ENCODE results near the gene GMPR2. TPM values are rescaled to one million over a fixed set of nuclear protein-coding genes. Genes with fewer than 3 reads are reported as not detected.

GMPR2 gene
- 72.9 and 86.9 TPM in 2 replicates for total RNA-seq

DNA sequence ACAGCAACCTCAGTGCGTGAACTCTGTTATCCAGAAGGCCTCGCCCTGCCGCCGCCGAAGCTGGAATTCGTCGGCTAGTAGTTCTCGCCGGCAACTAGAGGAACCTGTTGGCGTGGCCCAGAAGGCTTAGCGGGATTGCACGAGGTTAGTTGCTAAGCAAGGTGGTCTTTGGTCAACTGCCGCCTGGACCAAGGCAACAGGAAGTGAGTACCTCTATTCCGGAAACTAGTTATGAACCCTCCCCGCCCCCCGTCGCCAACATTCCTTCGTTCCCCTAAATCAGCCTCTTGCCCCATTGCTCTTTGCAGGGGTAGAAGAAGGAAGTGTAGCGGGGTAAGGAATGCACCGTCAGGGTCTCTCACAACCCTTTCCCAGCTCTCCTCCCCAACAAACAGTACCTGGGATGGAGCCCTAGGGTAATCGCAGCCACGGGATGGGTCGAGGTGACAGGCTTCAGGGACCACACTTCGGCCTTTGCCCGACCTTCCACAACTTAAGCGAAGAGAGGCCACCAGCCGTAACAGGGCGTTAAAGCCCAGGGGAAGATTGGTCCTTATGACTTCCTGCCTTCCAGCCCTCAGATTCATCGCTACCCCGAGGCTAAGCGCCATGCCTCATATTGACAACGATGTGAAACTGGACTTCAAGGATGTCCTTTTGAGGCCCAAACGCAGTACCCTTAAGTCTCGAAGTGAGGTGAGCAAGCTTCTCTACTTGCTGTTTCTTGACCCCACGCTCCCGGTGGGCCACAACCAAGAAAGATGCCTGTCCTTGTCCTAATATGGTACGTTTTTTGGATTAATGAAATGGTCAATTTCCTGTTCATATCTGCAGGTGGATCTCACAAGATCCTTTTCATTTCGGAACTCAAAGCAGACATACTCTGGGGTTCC lies at the start of gene GMPR2:
TSS of gene GMPR2 (plus strand) at position 285 of the 893 bp plus-strand sequence. CDS start at position 610, 325 bp downstream.

DNA sequence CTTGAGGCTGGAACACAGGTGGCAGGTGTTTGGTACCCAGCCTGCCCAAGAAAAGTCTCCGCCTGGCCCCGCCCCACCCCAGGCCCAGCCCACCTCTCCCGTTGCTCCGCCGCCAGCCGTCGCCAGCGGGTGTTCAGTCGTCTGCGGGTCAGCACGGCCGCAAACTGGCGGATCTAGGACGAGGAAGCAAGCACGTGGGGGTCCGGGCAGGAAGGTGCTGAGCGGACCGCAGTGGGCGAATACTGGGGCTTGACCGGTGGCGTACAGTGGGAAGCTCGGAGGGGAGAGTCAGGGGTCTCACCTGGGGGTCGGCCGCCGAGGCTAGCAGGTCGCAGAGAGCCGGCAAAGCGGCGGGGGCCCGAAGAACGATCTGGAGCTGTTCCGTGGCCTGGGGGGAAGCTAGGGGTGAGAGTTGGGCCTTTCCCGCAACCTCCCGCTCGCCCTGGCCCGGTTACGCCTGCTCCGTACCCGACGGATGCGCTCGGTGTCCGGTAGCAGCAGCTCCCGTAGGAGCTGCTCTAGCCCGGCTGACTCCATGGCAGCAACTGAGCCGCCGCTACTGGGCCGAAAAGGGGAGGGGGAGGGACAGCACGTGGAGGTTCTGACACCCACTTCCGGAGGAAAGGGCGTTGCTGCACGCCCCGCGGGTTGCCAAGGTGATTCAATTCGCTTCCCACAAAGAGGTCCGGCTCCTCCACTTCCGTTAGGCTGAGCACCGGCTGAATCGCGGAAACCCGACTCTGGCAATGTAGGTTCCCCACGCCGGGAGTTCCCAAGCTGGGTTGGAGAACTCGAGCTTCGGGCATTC lies 44.3 kb upstream of the GMPR2 start, which contains the start of gene IPO4:
TSS of gene IPO4 (minus strand) at position 566 of the 808 bp plus-strand sequence. CDS start at position 537, 29 bp downstream.

DNA sequence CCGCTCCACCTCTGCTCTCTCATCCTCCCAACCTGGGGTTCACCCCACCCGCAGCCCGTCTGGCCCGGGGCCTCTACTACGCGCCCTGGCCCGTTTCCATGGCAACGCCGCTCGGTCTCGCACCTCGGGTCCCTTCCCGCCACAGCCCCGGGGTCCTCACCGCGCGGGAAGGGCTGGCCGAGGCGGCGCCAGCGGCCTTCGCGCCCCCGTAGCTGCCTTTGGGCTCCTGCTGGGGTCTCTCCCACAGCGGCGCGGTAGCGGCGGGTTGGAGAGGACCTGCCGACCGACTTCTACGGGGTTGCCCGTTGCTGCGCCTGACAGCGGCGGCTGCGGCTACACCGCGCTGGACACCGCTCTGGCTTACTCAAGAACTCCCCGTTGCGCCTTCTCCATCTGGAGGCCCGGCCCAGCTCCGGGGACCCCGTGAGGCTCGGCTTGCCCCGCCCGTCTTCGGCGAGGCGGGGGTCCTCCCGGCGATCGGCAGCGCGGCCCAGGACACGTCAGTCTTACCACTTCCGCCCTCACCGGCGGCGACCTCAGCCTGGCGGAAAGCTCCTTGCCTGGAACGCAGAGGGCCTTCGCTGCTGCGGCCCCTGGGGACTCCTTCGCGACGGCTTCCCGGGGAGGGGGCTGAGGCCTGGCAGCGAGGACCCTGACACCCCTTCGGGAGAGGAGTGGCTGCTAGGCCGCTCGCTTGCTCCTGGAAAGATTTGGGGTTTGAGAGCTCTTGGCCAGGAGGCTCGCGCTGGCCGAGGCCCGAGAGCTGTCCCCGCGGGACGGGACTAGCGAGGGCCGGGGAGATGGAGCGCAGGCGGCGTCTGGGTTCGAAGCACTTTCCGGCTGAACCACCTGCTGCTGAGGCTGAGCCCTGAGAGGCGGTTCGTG lies 37.3 kb upstream of the GMPR2 start, which contains the start of gene TM9SF1:
TSS of gene TM9SF1 (minus strand) at position 256 of the 885 bp plus-strand sequence. CDS start 422 bp downstream, outside the sequence.

DNA sequence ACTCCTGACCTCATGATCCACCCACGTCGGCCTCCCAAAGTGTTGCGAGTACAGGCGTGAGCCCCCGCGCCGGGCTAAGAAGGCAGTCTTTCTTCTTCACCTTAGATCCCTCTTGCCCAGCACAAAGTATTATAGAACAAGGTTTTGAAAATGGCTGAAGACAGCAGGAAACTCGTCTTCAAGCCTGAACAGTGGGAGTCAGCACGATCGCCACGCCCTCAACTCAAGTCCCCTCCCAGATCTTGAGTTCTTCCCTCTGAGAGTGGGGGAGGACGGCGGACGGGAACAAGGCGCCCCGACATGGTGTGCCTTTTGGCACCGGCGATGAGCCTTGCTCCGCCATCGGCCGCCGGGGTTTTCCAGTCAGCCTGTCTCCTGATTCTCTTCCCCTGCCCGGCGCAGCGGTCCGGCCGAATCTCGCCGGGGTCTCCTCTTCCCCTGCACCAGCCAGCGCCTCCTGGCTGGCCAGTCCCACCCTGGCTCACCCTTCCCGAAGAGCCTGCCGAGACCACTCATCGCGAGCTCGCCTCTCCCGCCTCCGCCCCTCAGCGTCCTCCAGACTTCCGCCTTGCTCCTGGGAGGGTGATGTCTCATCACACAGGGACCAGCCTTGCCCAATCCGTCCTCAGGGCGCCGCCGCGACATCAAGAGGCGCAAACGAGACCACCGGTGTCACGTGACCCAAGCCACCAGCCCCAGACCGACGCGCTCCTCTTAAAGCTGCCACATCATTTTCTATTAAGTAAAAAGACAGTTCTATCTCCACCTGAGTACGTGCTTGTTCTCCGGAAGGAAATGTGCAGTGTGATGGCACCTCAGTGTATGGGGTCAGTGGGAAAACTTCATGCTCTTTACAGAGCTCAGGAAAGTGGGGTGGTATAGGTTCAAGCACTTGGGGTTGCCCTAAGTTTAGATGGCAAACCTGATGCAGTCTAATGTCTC lies 19.5 kb upstream of the GMPR2 start, which contains the start of gene CHMP4A:
TSS of gene CHMP4A (minus strand) at position 565 of the 942 bp plus-strand sequence. CDS start at position 516, 49 bp downstream.

DNA sequence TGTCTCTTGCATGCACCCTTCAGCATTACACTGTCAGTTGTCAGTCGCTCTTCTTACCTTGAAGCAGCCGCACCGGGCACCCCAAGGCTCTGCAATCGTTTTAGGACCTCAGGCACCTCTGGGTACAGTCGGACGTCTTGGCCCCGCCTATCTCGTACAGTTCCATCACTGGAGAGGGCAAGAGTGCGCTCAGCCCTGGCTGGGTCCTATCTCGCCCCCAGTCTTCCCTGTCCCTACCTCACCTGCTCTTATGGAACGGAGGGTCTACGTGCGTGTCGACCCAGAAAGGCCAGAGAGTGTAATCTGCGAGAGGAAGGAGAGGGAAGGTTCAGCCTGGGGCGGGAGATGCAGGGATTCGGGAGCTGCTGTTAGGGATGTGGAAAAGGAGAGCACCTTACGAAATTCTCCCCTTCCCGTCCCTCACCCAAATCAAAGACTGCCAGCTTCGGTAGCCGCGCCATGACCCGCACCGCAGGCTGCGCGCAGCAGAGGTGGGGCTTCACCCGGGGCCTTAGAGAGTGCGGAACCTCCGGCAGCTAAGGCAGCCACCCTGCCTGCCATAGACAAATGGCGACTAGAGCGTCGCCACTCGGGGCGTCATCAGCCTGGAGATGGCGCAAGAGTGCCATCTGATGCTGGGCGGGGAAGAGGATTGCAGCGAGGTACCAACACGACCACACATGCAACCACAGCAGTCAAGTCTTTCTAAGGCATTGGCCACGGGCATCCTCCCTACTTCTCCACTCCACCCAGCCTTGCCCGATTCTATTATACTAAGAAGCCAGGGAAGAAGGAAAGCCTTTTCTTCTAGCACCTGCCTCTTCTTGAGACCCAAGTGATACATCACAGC lies 17.0 kb upstream of the GMPR2 start, which contains the start of gene MDP1:
TSS of gene MDP1 (minus strand) at position 572 of the 850 bp plus-strand sequence. CDS start at position 461, 111 bp downstream.

DNA sequence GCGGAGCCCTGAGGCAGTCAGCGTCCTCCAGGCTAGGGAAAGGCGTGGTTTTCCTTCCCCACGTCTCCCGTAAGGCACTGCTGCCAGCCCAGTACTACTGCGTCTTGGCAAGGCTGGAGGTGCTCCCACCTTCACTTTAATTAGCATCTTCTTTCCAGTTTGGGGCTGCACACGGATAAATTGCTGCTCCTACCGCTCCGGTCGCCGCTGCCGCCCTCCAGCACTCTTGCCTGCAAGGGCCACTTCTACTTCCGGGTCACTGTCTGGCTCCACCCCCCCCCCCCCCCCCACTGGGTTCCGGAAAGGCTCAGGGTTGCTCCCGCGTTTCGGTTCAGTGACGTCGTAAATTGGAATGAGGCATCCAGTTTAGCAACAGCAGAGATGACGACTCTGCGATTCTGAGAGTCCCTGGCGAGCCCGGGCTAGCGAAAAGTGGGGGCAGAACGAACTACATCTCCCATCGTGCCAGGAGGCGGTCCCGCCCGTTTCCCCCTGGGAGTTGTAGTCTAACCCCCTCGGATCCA lies 546 bp upstream of the GMPR2 start, which contains the start of gene NEDD8:
TSS of gene NEDD8 (minus strand) at position 247 of the 524 bp plus-strand sequence. CDS start at position 147, 100 bp downstream.

DNA sequence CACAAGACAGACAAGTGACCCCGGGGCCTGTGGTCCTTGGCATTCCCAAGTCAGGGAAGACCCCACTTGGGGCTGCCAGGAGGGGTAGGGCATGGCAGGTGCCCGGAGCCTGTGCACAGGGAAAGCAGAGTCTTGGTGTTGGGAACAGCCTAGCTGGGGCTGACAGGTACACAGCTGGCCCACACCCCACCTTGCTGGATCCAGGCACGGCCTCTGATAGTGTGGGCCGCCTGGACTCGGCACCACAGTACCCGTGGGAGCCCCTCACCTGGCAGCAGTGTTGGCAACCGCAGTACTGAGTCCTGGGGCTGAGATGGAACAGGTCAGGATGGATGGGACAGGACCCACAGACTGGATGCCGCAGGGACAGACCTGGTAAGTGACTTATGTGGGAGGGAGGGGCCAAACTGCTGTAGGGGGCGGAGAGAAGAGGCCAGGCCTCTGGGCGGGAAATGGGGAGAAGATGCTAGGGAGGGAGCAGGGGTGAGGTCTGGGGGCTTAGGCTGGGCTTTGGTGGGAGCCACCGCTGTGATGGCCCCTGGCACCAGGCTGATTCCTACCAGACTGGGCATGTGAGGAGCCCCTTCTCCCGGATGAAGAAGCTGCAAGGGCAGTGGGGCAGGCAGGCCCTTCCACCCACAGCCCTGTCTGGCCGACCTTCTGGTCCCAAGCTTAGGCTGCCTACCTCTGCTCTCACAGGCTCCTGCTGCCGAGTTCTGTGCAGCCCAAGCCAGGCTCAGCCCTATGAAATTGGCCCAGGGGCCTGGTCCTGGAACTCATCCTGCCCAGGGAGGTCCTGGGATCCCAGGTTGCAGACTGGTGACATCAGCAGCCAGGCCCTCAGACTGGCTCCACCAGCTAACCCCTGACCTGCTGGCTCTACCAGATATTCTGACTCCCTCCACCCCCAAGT lies 30.3 kb downstream of the GMPR2 start, which contains the start of gene TGM1:
TSS of gene TGM1 (minus strand) at position 357 of the 913 bp plus-strand sequence. CDS start 825 bp downstream, outside the sequence.

DNA sequence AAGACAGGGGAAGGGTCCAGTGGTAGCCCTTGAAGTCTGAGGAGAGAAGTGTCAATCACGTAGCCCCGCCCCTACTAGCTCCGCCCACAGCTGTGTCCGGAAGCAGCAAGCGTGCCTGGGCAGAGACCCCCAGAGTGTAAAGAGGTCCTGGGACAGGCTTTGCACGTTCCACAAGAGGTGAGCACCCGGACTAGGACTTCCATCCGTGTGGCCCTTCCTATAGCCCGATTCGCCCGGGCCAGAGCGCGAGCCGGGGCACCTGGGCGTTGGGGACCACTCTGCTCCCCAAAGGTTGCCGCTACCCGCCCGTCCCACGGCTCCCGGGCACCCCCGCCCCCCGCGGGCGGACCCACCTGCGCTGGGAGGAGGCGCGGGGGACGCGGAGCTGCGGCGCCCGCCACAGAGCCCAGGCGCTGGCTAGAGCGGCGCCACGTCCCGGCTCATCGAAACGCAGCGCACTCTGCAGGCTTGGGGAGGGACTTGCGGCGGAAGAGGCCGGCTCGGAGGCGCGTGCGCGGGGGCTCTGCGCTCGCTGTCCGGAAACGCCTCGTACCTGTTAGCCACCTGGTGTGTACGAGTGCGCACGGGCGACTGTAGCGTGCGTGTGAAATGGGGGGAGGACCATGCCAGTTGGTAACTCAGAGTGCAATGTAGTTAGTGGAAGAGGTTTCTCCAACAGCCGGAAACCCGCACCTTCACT lies 38.6 kb downstream of the GMPR2 start, which contains the start of gene RABGGTA:
TSS of gene RABGGTA (minus strand) at position 464 of the 700 bp plus-strand sequence. CDS start 482 bp downstream, outside the sequence.

Other genes with a start within 250 kb of the GMPR2 start
- gene DHRS4L2, start 244.0 kb upstream of the GMPR2 start, total RNA-seq = 15.7 and 18.7 TPM in 2 replicates
- gene CARMIL3, start 180.9 kb upstream of the GMPR2 start, total RNA-seq = 0.08 TPM in 1 of 2 replicates, not detected in the other
- not detected in 2 replicates for gene CPNE6, start 161.4 kb upstream of the GMPR2 start, total RNA-seq
- gene PCK2, start 138.6 kb upstream of the GMPR2 start, total RNA-seq = 40.7 and 91.5 TPM in 2 replicates
- gene DCAF11, start 118.2 kb upstream of the GMPR2 start, total RNA-seq = 46.7 and 48.0 TPM in 2 replicates
- 1.2 and 2.2 TPM in 2 replicates for gene NRL, start 118.0 kb upstream of the GMPR2 start, total RNA-seq
- gene FITM1, start 102.3 kb upstream of the GMPR2 start, total RNA-seq = not detected in 2 replicates
- 167 and 202 TPM in 2 replicates for gene PSME1, start 96.7 kb upstream of the GMPR2 start, total RNA-seq
- 22.3 and 37.2 TPM in 2 replicates for gene EMC9, start 91.3 kb upstream of the GMPR2 start, total RNA-seq
- gene PSME2, start 86.3 kb upstream of the GMPR2 start, total RNA-seq = 109 and 116 TPM in 2 replicates
- gene RNF31, start 85.4 kb upstream of the GMPR2 start, total RNA-seq = 24.4 and 30.7 TPM in 2 replicates
- 22.3 and 67.3 TPM in 2 replicates for gene IRF9, start 71.7 kb upstream of the GMPR2 start, total RNA-seq
- gene REC8, start 60.8 kb upstream of the GMPR2 start, total RNA-seq = 6.1 and 6.7 TPM in 2 replicates
- gene IPO4, start 44.1 kb upstream of the GMPR2 start, total RNA-seq = 42.4 and 82.5 TPM in 2 replicates
- gene TM9SF1, start 37.5 kb upstream of the GMPR2 start, total RNA-seq = 45.7 and 48.7 TPM in 2 replicates
- gene TSSK4, start 27.2 kb upstream of the GMPR2 start, total RNA-seq = 0.87 TPM in 1 of 2 replicates, not detected in the other
- 50.4 and 54.0 TPM in 2 replicates for gene CHMP4A, start 19.4 kb upstream of the GMPR2 start, total RNA-seq
- 11.4 and 18.3 TPM in 2 replicates for gene MDP1, start 16.9 kb upstream of the GMPR2 start, total RNA-seq
- gene NEDD8, start 562 bp upstream of the GMPR2 start, total RNA-seq = 249 and 288 TPM in 2 replicates
- gene TINF2, start 9.7 kb downstream of the GMPR2 start, total RNA-seq = 63.4 and 72.7 TPM in 2 replicates
- 10.5 and 19.3 TPM in 2 replicates for gene TGM1, start 30.2 kb downstream of the GMPR2 start, total RNA-seq
- 51.2 and 83.1 TPM in 2 replicates for gene RABGGTA, start 38.7 kb downstream of the GMPR2 start, total RNA-seq
- gene DHRS1, start 66.9 kb downstream of the GMPR2 start, total RNA-seq = 39.3 and 76.7 TPM in 2 replicates
- 13.9 and 18.4 TPM in 2 replicates for gene NOP9, start 66.9 kb downstream of the GMPR2 start, total RNA-seq
- 3.2 and 4.1 TPM in 2 replicates for gene CIDEB, start 75.0 kb downstream of the GMPR2 start, total RNA-seq
- 37.0 and 42.9 TPM in 2 replicates for gene LTB4R2, start 77.2 kb downstream of the GMPR2 start, total RNA-seq
- gene LTB4R, start 78.6 kb downstream of the GMPR2 start, total RNA-seq = 14.0 and 20.1 TPM in 2 replicates
- gene ADCY4, start 102.1 kb downstream of the GMPR2 start, total RNA-seq = 0.23 and 0.34 TPM in 2 replicates
- 5.4 and 8.0 TPM in 2 replicates for gene RIPK3, start 107.1 kb downstream of the GMPR2 start, total RNA-seq
- 2.9 and 7.1 TPM in 2 replicates for gene NFATC4, start 135.3 kb downstream of the GMPR2 start, total RNA-seq
- gene NYNRIN, start 166.1 kb downstream of the GMPR2 start, total RNA-seq = 2.7 and 3.8 TPM in 2 replicates
- gene CBLN3, start 196.7 kb downstream of the GMPR2 start, total RNA-seq = 0.11 and 0.31 TPM in 2 replicates
- gene KHNYN, start 197.0 kb downstream of the GMPR2 start, total RNA-seq = 48.7 and 55.9 TPM in 2 replicates
- 11.9 and 17.7 TPM in 2 replicates for gene SDR39U1, start 209.8 kb downstream of the GMPR2 start, total RNA-seq